Mucosa of rectum (tissue), 2 donors: ENCODE measurements around the gene TPM4.

Experiments
- H3K27ac ChIP-seq, 2 donors: one replicate each; pipeline ENCODE4 v1.7.0; 2013; ENCODE audit warnings: inconsistent platforms in 2 of 2, low read depth in 2 of 2, low read length in 2 of 2
- H3K27me3 ChIP-seq, 2 donors: one replicate each; pipeline ENCODE4 v1.7.0; 2013; ENCODE audit warnings: low read length in 2 of 2; ENCODE audit not compliant: control insufficient read depth in 2 of 2, insufficient read depth in 2 of 2
- H3K36me3 ChIP-seq, 2 donors: one replicate each; pipeline ENCODE4 v1.7.0; 2013; ENCODE audit warnings: low read length in 2 of 2; ENCODE audit not compliant: control insufficient read depth in 2 of 2, insufficient read depth in 2 of 2
- H3K4me1 ChIP-seq, 2 donors: one replicate each; pipeline ENCODE4 v1.7.0; 2013; ENCODE audit warnings: low read length in 2 of 2, mild to moderate bottlenecking in 1 of 2; ENCODE audit not compliant: control insufficient read depth in 2 of 2, insufficient read depth in 2 of 2
- H3K4me3 ChIP-seq, 2 donors: one replicate each; pipeline ENCODE4 v1.7.0; 2013; ENCODE audit warnings: low read length in 2 of 2
- H3K9ac ChIP-seq, 2 donors: one replicate each; pipeline ENCODE4 v1.7.0; 2013; ENCODE audit warnings: low read length in 2 of 2, low read depth in 1 of 2, mild to moderate bottlenecking in 1 of 2
- H3K9me3 ChIP-seq, 2 donors: one replicate each; pipeline ENCODE4 v1.7.0; 2013; ENCODE audit warnings: low read length in 2 of 2; ENCODE audit not compliant: control insufficient read depth in 2 of 2
- donor health status: healthy.
- donor health status: Normal muscosa, but diverticular disease.

Gene TPM4

GRCh38 chr19:16121141-16121540, 44.8 kb downstream of the TPM4 start:
- H3K27ac ChIP-seq, result no peak overlapping the region
- no peaks in the 10 kb centered on the region for H3K27me3 ChIP-seq
- no peaks in the 10 kb centered on the region for H3K9me3 ChIP-seq
- peaks cover 58 to 63% of the 10 kb centered on the region in 2 donors for H3K36me3 ChIP-seq
- H3K4me1 ChIP-seq, result peaks cover 25 to 29% of the 10 kb centered on the region in 2 donors
- no peak overlapping the region for H3K9ac ChIP-seq
- no peak overlapping the region for H3K4me3 ChIP-seq

DNA sequence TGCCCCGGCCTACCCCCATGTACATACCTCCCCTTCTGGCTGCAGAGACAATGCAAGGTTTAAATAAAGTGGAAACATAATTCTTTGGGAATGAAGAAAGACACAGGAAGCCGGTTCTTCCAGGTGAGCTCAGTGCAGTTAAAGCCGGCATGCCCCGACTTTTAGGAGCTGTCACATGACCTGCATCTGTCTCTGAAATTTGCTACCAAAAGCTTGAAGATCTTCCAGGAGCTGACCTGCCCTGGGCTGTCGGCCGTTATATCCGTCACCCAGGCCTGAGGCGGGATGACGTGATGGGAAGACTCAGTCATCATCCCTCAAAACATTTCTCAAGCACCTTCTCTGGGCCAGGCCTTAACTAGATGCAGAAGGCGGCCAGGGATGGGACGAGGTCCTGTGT, 45.7 kb downstream of the TPM4 start:
- Histone ChIP-seq H3K36me3 (peaks cover 63 to 67% of the 10 kb centered on the region in 2 donors), H3K27me3 (no peaks in the 10 kb centered on the region), H3K9me3 (no peaks in the 10 kb centered on the region), H3K27ac (no peak overlapping the region), H3K4me1 (peaks cover 26 to 32% of the 10 kb centered on the region in 2 donors), H3K9ac (no peak overlapping the region), H3K4me3 (no peak overlapping the region)

DNA sequence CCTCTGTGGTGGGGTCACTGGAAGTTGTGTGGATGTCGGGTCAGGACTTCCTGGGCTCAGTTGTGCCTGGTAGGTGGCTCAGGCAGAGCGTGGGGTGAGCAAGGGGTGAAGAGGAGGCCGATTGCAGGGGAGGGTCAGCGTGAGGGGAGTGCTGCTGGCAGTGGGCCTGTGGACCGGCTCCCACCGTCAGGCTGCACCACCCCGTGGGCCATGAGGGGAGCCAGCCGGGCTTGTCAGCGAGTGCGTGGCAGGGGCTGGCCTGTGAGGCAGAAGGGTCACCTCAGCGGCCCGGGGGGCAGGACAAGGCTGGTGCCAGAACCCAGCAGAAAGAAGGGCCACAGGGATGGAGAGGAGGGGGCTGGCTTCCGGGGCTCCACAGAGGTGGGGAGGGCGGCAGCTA, 48.7 kb downstream of the TPM4 start:
- no peaks in the 10 kb centered on the region for H3K9me3 ChIP-seq
- H3K27ac ChIP-seq, result peak overlapping the region; percentile 70 to 80
- peaks cover 73 to 84% of the 10 kb centered on the region in 2 donors for H3K36me3 ChIP-seq
- H3K27me3 ChIP-seq, result no peaks in the 10 kb centered on the region
- no peak overlapping the region for H3K4me3 ChIP-seq
- no peak overlapping the region for H3K9ac ChIP-seq
- H3K4me1 ChIP-seq, result peaks cover 15% of the 10 kb centered on the region in 2 donors

DNA sequence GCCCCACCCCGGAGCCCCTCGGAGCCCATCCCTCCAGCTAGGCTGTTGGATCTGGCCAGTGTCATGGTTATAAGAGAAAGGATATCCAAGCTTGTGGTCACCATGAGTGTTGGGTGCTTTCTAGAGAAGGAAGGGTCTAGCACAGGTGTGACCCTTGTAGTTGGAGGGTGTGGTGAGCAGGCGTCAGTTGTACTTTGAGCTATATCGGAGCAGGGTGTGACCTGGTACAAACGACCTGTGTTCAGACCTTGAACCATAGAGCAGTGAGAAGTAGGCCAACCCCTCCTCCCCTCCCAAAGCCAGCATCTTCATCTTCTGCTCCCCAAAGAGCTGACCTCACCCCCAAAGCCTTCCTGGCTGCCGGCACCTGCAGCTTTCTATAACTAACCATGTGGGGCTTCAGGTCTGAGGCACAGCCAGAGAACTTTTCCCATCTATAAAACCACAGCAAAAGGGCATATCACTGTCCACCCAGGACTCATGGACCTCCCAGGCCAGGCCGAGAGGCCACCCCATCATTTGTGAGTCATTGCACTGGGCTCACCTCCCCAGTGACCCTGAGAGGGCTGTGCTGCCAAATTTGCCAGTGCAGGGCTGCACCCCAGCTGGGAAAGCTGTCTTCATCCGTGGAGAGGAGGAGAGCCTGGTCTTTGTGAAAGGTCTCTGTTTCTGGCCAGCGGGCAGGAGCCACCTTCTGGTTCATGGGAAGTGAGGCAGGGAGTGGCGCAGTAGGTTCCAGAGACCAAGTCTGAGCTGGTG, 49.6 kb downstream of the TPM4 start:
- Histone ChIP-seq H3K36me3 (peaks cover 76 to 89% of the 10 kb centered on the region in 2 donors), H3K4me1 (peaks cover 13 to 14% of the 10 kb centered on the region in 2 donors)

DNA sequence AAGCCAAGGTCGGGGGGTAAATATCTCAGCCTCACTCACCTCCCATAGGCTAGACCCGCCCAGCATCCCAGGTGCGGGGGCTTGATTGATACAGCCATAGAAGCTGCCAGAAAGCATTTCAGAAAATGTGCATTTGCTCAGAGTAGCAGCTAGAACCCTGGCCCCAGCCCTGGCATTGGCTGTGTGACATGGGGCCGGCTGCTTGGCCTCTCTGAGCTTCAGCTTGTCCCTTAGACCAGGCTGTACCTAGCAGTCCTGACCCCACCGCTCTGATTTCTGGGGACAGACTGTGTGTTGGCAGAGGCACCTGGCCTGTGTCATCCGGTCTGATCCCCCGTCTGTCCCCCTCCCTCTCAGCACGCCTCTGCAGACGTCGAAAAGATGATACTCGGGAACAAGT, 50.8 kb downstream of the TPM4 start:
- no peaks in the 10 kb centered on the region for H3K27me3 ChIP-seq
- peaks cover 13 to 14% of the 10 kb centered on the region in 2 donors for H3K4me1 ChIP-seq
- peaks cover 75 to 88% of the 10 kb centered on the region in 2 donors for H3K36me3 ChIP-seq

More for the DNA sequence above, 49.6 kb downstream of the TPM4 start:
- no peaks in the 10 kb centered on the region for H3K27me3 ChIP-seq
- no peak overlapping the region for H3K9ac ChIP-seq
- no peak overlapping the region for H3K4me3 ChIP-seq
- peak overlapping the region; percentile 70 to 80 for H3K27ac ChIP-seq
- no peaks in the 10 kb centered on the region for H3K9me3 ChIP-seq

DNA sequence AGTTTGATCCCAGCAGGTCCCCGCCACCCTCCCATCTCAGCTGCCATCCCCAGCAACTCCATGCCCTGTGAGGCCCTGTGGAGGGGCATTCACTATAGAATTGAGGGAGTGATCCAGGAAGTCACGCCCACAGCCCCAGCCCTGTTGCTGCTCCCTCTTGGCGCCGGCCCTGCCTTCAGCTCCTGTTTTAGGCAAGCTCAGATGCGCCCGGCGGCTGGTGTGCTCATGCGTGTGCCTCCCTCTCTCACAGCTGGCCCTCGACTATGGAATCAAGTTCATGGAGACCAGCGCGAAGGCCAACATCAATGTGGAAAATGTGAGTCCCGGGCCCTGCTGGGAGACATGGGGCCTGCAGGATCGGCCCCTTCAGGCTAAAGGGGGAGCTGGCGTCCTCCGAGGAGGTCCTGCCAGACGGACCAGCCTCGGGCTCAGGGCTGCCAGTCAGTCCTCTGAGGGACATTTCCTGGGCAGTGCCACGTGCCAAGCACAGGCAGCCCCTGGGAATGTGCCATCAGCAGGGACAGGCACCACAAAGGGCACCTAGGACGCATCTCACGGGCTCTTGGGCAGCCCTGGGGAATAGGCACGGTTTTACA, 51.6 kb downstream of the TPM4 start:
- Histone ChIP-seq H3K9ac (no peak overlapping the region), H3K36me3 (peaks cover 76 to 88% of the 10 kb centered on the region in 2 donors), H3K9me3 (no peaks in the 10 kb centered on the region), H3K27ac (no peak overlapping the region), H3K4me3 (no peak overlapping the region), H3K27me3 (no peaks in the 10 kb centered on the region), H3K4me1 (peaks cover 13 to 14% of the 10 kb centered on the region in 2 donors)

More for the DNA sequence above, 50.8 kb downstream of the TPM4 start:
- no peak overlapping the region for H3K4me3 ChIP-seq
- H3K9ac ChIP-seq, result no peak overlapping the region
- no peaks in the 10 kb centered on the region for H3K9me3 ChIP-seq
- H3K27ac ChIP-seq, result no peak overlapping the region

- Histone ChIP-seq H3K9ac (no peak overlapping the region), H3K27me3 (no peaks in the 10 kb centered on the region), H3K4me1 (no peaks in the 10 kb centered on the region), H3K9me3 (no peaks in the 10 kb centered on the region), H3K27ac (no peak overlapping the region), H3K4me3 (no peak overlapping the region), H3K36me3 (peaks cover 63 to 70% of the 10 kb centered on the region in 2 donors)
Measured at GRCh38 chr19:16131648-16132047, 55.4 kb downstream of the TPM4 start.

- Histone ChIP-seq H3K27me3 (no peaks in the 10 kb centered on the region), H3K4me1 (no peaks in the 10 kb centered on the region), H3K4me3 (no peak overlapping the region), H3K9me3 (no peaks in the 10 kb centered on the region), H3K9ac (no peak overlapping the region), H3K27ac (peak overlapping the region in 1 of 2 donors; percentile 11), H3K36me3 (peaks cover 45 to 50% of the 10 kb centered on the region in 2 donors)
Measured at GRCh38 chr19:16133818-16134217, 57.5 kb downstream of the TPM4 start.

- Histone ChIP-seq H3K27ac (no peak overlapping the region), H3K9ac (no peak overlapping the region), H3K4me3 (no peak overlapping the region), H3K27me3 (no peaks in the 10 kb centered on the region), H3K4me1 (no peaks in the 10 kb centered on the region), H3K36me3 (peaks cover 38 to 43% of the 10 kb centered on the region in 2 donors), H3K9me3 (no peaks in the 10 kb centered on the region)
Measured at GRCh38 chr19:16134510-16134909, 58.2 kb downstream of the TPM4 start.

DNA sequence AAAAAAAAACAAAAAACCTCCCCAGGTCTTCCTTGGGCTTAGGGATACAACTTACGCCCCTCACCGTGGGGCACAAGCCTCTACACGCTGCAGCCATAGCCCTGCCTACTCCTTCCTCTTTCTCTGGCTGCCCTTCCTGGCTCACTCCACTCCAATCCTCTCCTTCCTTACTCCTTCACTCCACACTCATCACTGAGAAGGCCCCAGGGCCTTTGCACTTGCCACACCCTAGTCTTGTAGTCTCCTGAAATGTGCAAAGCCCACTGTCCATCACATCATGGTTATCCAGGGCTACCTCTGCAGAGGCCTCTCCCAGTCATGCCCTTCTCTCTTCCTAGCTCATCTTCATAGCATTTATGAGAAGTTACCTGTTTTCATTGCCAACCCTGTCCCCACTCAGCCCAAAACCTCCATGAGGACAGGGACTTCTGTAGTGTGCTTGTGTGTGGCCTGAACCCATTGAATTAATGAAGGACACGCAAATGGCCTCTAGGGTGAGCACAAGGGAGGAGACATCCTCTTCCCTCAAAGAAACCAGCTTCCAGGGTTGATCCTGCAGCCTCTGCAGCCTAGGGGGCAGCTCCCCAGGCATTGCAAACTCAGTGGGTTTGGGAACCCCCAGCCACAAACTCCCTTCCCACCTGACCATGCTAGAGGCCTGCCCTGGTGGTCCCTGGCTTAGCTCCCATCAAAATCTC, 59.3 kb downstream of the TPM4 start:
- H3K9me3 ChIP-seq, result no peaks in the 10 kb centered on the region
- H3K27ac ChIP-seq, result no peak overlapping the region
- no peaks in the 10 kb centered on the region for H3K4me1 ChIP-seq
- H3K27me3 ChIP-seq, result no peaks in the 10 kb centered on the region
- H3K4me3 ChIP-seq, result no peak overlapping the region
- H3K36me3 ChIP-seq, result peaks cover 30 to 33% of the 10 kb centered on the region in 2 donors
- H3K9ac ChIP-seq, result no peak overlapping the region
